Trophoblast cell (in vitro differentiated cells and primary cell): ENCODE measurements around the gene MAP7D3.

Experiments used
- DNase-seq, 2 donors: peaks; one replicate each; pipeline ENCODE4 v3.0.0-alpha.2; 2016
- H2AFZ ChIP-seq: 2 replicates; pipeline ENCODE4 v1.6.1; 2013; ENCODE audit warnings: low read length, moderate library complexity, mild to moderate bottlenecking; ENCODE audit not compliant: insufficient read depth, poor library complexity
- H2AK5ac ChIP-seq: 2 replicates; pipeline ENCODE4 v1.6.1; 2013; ENCODE audit warnings: mild to moderate bottlenecking, low read length
- H2BK120ac ChIP-seq: 2 replicates; pipeline ENCODE4 v1.6.1; 2013; ENCODE audit warnings: low read length, mild to moderate bottlenecking, moderate library complexity; ENCODE audit not compliant: insufficient read depth, poor library complexity
- H2BK12ac ChIP-seq: 2 replicates; pipeline ENCODE4 v1.6.1; 2013; ENCODE audit warnings: mild to moderate bottlenecking, low read length, moderate library complexity
- H2BK5ac ChIP-seq: 2 replicates; pipeline ENCODE4 v1.6.1; 2013; ENCODE audit warnings: low read length, low read depth, moderate library complexity, mild to moderate bottlenecking; ENCODE audit not compliant: poor library complexity
- H3K14ac ChIP-seq: 2 replicates; pipeline ENCODE4 v1.6.1; 2013; ENCODE audit warnings: mild to moderate bottlenecking, low read length
- H3K18ac ChIP-seq: 2 replicates; pipeline ENCODE4 v1.6.1; 2013; ENCODE audit warnings: mild to moderate bottlenecking, low read length
- H3K23ac ChIP-seq: 2 replicates; pipeline ENCODE4 v1.6.1; 2013; ENCODE audit warnings: low read length
- H3K27ac ChIP-seq: 2 replicates; pipeline ENCODE4 v1.5.1; 2013; ENCODE audit warnings: low read depth, mild to moderate bottlenecking, inconsistent platforms, low read length, moderate library complexity
- H3K27me3 ChIP-seq: 2 replicates; pipeline ENCODE4 v1.6.1; 2013; ENCODE audit warnings: inconsistent platforms, mild to moderate bottlenecking, low read length, moderate library complexity; ENCODE audit not compliant: insufficient read depth
- H3K36me3 ChIP-seq, 2 experiments: 1 replicate in 1 of 2; 2 replicates in 1 of 2; pipeline ENCODE4 v1.6.1; 2013; ENCODE audit warnings: low read length in 2 of 2, mild to moderate bottlenecking in 2 of 2, moderate library complexity in 1 of 2; ENCODE audit not compliant: insufficient read depth in 2 of 2, control insufficient read depth in 1 of 2
- H3K4ac ChIP-seq: 2 replicates; pipeline ENCODE4 v1.6.1; 2013; ENCODE audit warnings: low read depth, mild to moderate bottlenecking, low read length, moderate library complexity
- H3K4me1 ChIP-seq, 2 experiments: 1 replicate in 1 of 2; 2 replicates in 1 of 2; pipeline ENCODE4 v1.6.1; 2013; ENCODE audit warnings: low read length in 2 of 2, mild to moderate bottlenecking in 2 of 2, moderate library complexity in 1 of 2; ENCODE audit not compliant: insufficient read depth in 2 of 2, control insufficient read depth in 1 of 2
- H3K4me2 ChIP-seq: 2 replicates; pipeline ENCODE4 v1.6.1; 2013; ENCODE audit warnings: inconsistent platforms, mild to moderate bottlenecking, low read length, moderate library complexity
- H3K4me3 ChIP-seq: 2 replicates; pipeline ENCODE4 v1.5.1; 2013; ENCODE audit warnings: mild to moderate bottlenecking, low read depth, low read length, inconsistent platforms
- H3K79me1 ChIP-seq: one replicate; pipeline ENCODE4 v1.6.1; 2013; ENCODE audit warnings: low read length
- H3K79me2 ChIP-seq: 2 replicates; pipeline ENCODE4 v1.6.1; 2013; ENCODE audit warnings: low read length, mild to moderate bottlenecking; ENCODE audit not compliant: control insufficient read depth, insufficient read depth, poor library complexity
- H3K9ac ChIP-seq: 2 replicates; pipeline ENCODE4 v1.6.1; 2013; ENCODE audit warnings: mild to moderate bottlenecking, low read length
- H3K9me3 ChIP-seq: 2 replicates; pipeline ENCODE4 v1.6.1; 2013; ENCODE audit warnings: low read depth, mild to moderate bottlenecking, control low read depth, inconsistent platforms, low read length; ENCODE audit not compliant: insufficient read depth
- H4K12ac ChIP-seq: 2 replicates; pipeline ENCODE4 v1.6.1; 2013; ENCODE audit warnings: low read depth, mild to moderate bottlenecking, low read length, moderate library complexity
- H4K8ac ChIP-seq: 2 replicates; pipeline ENCODE4 v1.6.1; 2013; ENCODE audit warnings: low read depth, mild to moderate bottlenecking, low read length, moderate library complexity
- H4K91ac ChIP-seq: one replicate; pipeline ENCODE4 v1.6.1; 2013; ENCODE audit warnings: low read depth, mild to moderate bottlenecking, low read length, moderate library complexity
- WGBS: extraction: QIAGEN DNeasy Blood & Tissue Kit; methylation state at CpG from one replicate; pipeline ENCODE4 v1.1.7; 2013; ENCODE audit warnings: missing lambda C conversion rate; ENCODE audit not compliant: insufficient read length, insufficient coverage; ENCODE audit errors: extremely low coverage; 5-methylcytosine and 5-hydroxymethylcytosine counted together

MAP7D3 gene

GRCh38 chrX:136210806-136211205, 40.4 kb downstream of the MAP7D3 start:
- no peak overlapping the region for H4K91ac ChIP-seq
- H3K9ac ChIP-seq = no peak overlapping the region
- WGBS = no CpG with 5 or more reads among the region's 5 CpGs
- H3K4ac ChIP-seq = no peak overlapping the region
- H3K36me3 ChIP-seq = no peaks in the 10 kb centered on the region
- DNase-seq = no peak
- no peak overlapping the region for H2BK5ac ChIP-seq
- no peaks in the 10 kb centered on the region for H3K79me1 ChIP-seq
- no peaks in the 10 kb centered on the region for H3K27me3 ChIP-seq
- no peaks in the 10 kb centered on the region for H3K9me3 ChIP-seq
- H3K79me2 ChIP-seq = no peaks in the 10 kb centered on the region
- no peak overlapping the region for H2AK5ac ChIP-seq
- no peak overlapping the region for H3K23ac ChIP-seq
- H3K4me3 ChIP-seq = no peak overlapping the region
- no peak overlapping the region for H2BK12ac ChIP-seq
- no peak overlapping the region for H2BK120ac ChIP-seq
- H3K18ac ChIP-seq = no peak overlapping the region
- H3K27ac ChIP-seq = no peak overlapping the region
- no peak overlapping the region for H2AFZ ChIP-seq
- no peak overlapping the region for H4K12ac ChIP-seq
- H3K14ac ChIP-seq = no peak overlapping the region
- no peak overlapping the region for H3K4me2 ChIP-seq
- peaks cover 6 to 8% of the 10 kb centered on the region in 2 experiments for H3K4me1 ChIP-seq
- H4K8ac ChIP-seq = no peak overlapping the region

GRCh38 chrX:136210243-136210642, 41.0 kb downstream of the MAP7D3 start:
- Histone ChIP-seq H2BK12ac (no peak overlapping the region), H3K4me3 (no peak overlapping the region), H3K4me2 (no peak overlapping the region), H3K18ac (no peak overlapping the region), H4K12ac (no peak overlapping the region), H3K79me1 (no peaks in the 10 kb centered on the region), H2BK5ac (no peak overlapping the region), H3K9me3 (no peaks in the 10 kb centered on the region), H3K9ac (no peak overlapping the region), H2AK5ac (no peak overlapping the region), H4K91ac (no peak overlapping the region), H3K14ac (no peak overlapping the region), H3K4ac (no peak overlapping the region), H2BK120ac (no peak overlapping the region), H4K8ac (no peak overlapping the region), H3K23ac (no peak overlapping the region), H2AFZ (no peak overlapping the region), H3K27ac (no peak overlapping the region), H3K36me3 (no peaks in the 10 kb centered on the region), H3K79me2 (no peaks in the 10 kb centered on the region), H3K27me3 (no peaks in the 10 kb centered on the region), H3K4me1 (peaks cover 6 to 8% of the 10 kb centered on the region in 2 experiments)
- no peak for DNase-seq
- WGBS = no CpG with 5 or more reads among the region's 7 CpGs

- H4K12ac ChIP-seq = no peak overlapping the region
- no peak overlapping the region for H3K4me2 ChIP-seq
- no peak for DNase-seq
- no peak overlapping the region for H3K23ac ChIP-seq
- H3K4me1 ChIP-seq = peaks cover 3 to 4% of the 10 kb centered on the region in 2 experiments
- no peak overlapping the region for H4K91ac ChIP-seq
- no peak overlapping the region for H2BK5ac ChIP-seq
- H3K79me2 ChIP-seq = no peaks in the 10 kb centered on the region
- H3K9me3 ChIP-seq = no peaks in the 10 kb centered on the region
- H2BK120ac ChIP-seq = no peak overlapping the region
- no peaks in the 10 kb centered on the region for H3K36me3 ChIP-seq
- no peak overlapping the region for H2AK5ac ChIP-seq
- H3K14ac ChIP-seq = no peak overlapping the region
- H2AFZ ChIP-seq = no peak overlapping the region
- no peak overlapping the region for H3K4ac ChIP-seq
- H3K18ac ChIP-seq = no peak overlapping the region
- H3K79me1 ChIP-seq = no peaks in the 10 kb centered on the region
- no peak overlapping the region for H3K4me3 ChIP-seq
- WGBS = no CpG with 5 or more reads among the region's 9 CpGs
- H3K27me3 ChIP-seq = no peaks in the 10 kb centered on the region
- H3K9ac ChIP-seq = no peak overlapping the region
- H3K27ac ChIP-seq = no peak overlapping the region
- no peak overlapping the region for H4K8ac ChIP-seq
- H2BK12ac ChIP-seq = no peak overlapping the region
Measured at GRCh38 chrX:136209751-136210150, 41.4 kb downstream of the MAP7D3 start.

GRCh38 chrX:136209016-136209738, 42.0 kb downstream of the MAP7D3 start:
- H2BK12ac ChIP-seq = no peak overlapping the region
- no peak overlapping the region for H2AK5ac ChIP-seq
- no peak overlapping the region for H3K4me3 ChIP-seq
- no peak overlapping the region for H4K12ac ChIP-seq
- no peak overlapping the region for H2BK5ac ChIP-seq
- H4K8ac ChIP-seq = no peak overlapping the region
- H4K91ac ChIP-seq = no peak overlapping the region
- WGBS = no CpG with 5 or more reads among the region's 28 CpGs
- H3K23ac ChIP-seq = no peak overlapping the region
- H3K79me1 ChIP-seq = no peaks in the 10 kb centered on the region
- H3K27me3 ChIP-seq = no peaks in the 10 kb centered on the region
- no peak overlapping the region for H3K27ac ChIP-seq
- H3K4me2 ChIP-seq = no peak overlapping the region
- peaks cover 1 to 2% of the 10 kb centered on the region in 2 experiments for H3K4me1 ChIP-seq
- H2AFZ ChIP-seq = no peak overlapping the region
- peak; percentile 43 to 65 for DNase-seq
- no peaks in the 10 kb centered on the region for H3K79me2 ChIP-seq
- H3K36me3 ChIP-seq = no peaks in the 10 kb centered on the region
- no peaks in the 10 kb centered on the region for H3K9me3 ChIP-seq
- H3K14ac ChIP-seq = no peak overlapping the region
- no peak overlapping the region for H2BK120ac ChIP-seq
- no peak overlapping the region for H3K18ac ChIP-seq
- no peak overlapping the region for H3K9ac ChIP-seq
- H3K4ac ChIP-seq = no peak overlapping the region
